NB4 (cell line): ENCODE data around the gene AOAH.
"Not testable (repeated sequence)": the region's sequence is repeated elsewhere in the genome, so short reads cannot be mapped to it uniquely, and the experiment has no call there.

Source experiments
- DNase-seq: peaks from one replicate; pipeline ENCODE4 v3.0.0; 2010; ENCODE audit warnings: low read depth
- H3K4me3 ChIP-seq: one replicate; pipeline ENCODE4 v1.5.1; 2011; ENCODE audit warnings: mild to moderate bottlenecking, low read depth, low read length, moderate library complexity
- MAX ChIP-seq: IDR thresholded peaks from 2 replicates; pipeline ENCODE4 v1.6.1; 2011; ENCODE audit warnings: low read depth, low read length
- MYC ChIP-seq: IDR thresholded peaks from 2 replicates; pipeline ENCODE4 v1.6.1; 2011; ENCODE audit warnings: low read depth, low read length
- POLR2A ChIP-seq: IDR thresholded peaks from 2 replicates; pipeline ENCODE4 v1.6.1; 2011; ENCODE audit warnings: mild to moderate bottlenecking; ENCODE audit not compliant: insufficient read length; ENCODE audit errors: extremely low read depth
- TF ChIP-seq, protein P1 (sequence below): IDR thresholded peaks from one replicate; pipeline ENCODE4 v1.5.1; 2012; ENCODE audit warnings: low read depth, low read length

The AOAH gene

GRCh38 chr7:36490419-36490830 lies 233.9 kb downstream of the AOAH start:
- no peak for TF ChIP-seq POLR2A
- no peak for TF ChIP-seq MYC
- TF ChIP-seq, protein P1, sequence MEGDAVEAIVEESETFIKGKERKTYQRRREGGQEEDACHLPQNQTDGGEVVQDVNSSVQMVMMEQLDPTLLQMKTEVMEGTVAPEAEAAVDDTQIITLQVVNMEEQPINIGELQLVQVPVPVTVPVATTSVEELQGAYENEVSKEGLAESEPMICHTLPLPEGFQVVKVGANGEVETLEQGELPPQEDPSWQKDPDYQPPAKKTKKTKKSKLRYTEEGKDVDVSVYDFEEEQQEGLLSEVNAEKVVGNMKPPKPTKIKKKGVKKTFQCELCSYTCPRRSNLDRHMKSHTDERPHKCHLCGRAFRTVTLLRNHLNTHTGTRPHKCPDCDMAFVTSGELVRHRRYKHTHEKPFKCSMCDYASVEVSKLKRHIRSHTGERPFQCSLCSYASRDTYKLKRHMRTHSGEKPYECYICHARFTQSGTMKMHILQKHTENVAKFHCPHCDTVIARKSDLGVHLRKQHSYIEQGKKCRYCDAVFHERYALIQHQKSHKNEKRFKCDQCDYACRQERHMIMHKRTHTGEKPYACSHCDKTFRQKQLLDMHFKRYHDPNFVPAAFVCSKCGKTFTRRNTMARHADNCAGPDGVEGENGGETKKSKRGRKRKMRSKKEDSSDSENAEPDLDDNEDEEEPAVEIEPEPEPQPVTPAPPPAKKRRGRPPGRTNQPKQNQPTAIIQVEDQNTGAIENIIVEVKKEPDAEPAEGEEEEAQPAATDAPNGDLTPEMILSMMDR: no peak
- TF ChIP-seq MAX: no peak

DNA sequence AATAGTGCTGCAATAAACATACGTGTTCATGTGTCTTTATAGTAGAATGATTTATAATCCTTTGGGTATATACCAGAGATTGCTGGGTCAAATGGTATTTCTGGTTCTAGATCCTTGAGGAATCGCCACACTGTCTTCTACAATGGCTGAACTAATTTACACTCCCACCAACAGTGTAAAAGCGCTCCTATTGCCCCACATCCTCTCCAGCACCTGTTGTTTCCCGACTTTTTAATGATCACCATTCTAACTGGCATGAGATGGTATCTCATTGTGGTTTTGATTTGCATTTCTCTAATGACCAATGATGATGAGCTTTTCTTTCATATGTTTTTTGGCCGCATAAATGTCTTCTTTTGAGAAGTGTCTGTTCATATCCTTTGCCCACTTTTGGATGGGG lies 235.6 kb downstream of the AOAH start:
- not testable (repeated sequence) for H3K4me3 ChIP-seq, DNase-seq

More at GRCh38 chr7:36490419-36490830, 233.9 kb downstream of the AOAH start:
- H3K4me3 ChIP-seq: no peak overlapping the region
- DNase-seq: no peak

DNA sequence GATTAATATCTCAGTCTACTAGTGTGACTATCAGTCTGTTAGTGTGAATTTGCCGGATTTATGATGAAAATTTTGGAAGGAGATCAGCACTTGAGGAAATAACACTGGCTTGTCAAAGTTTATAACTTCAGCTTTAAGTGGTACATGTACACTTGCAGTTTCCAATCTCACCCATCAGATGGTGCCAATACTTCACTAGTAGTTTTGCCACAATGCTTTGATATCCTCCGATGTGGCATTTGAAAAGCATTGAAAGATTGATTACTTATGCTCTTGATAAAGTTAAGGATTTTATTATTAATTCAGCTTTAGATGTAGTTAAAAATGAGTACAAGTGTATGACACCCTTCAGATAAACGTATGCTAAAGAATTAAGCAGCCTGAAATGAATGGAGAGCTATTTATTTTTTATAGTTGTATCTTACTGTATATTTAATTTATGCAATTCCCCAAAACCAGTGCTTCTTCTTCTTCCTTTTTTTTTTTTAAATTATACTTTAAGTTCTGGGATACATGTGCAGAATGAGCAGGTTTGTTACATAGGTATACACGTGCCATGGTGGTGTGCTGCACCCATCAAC lies 236.4 kb downstream of the AOAH start:
- peak; percentile 82 for DNase-seq
- TF ChIP-seq, protein P1: peak; percentile 79
- TF ChIP-seq MYC: no peak
- TF ChIP-seq POLR2A: no peak
- H3K4me3 ChIP-seq: no peak overlapping the region

- TF ChIP-seq POLR2A: no peak
- no peak for TF ChIP-seq MAX
- no peak for TF ChIP-seq MYC
- TF ChIP-seq, protein P1: no peak
- DNase-seq: no peak
- H3K4me3 ChIP-seq: no peak overlapping the region
Measured at GRCh38 chr7:36486336-36486735, 238.0 kb downstream of the AOAH start.

DNA sequence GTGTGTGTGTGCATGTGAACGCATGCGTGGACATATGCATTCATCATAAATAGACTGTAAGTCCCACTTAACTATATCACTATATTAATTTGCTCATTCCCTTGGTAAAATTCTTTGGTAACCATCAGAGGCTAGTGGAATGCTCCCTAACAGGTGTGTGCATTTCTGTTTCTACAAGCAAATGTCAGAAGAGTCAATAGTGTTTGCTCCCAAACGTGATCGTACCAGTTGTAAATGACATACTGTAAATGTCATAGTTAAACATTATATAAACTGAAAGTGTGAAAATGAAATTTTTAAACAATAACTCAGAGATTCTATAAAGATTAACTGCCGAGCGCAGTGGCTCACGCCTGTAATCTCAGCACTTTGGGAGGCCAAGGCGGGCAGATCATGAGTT lies 240.0 kb downstream of the AOAH start:
- H3K4me3 ChIP-seq: no peak overlapping the region
- TF ChIP-seq POLR2A (no peak), MAX (no peak)
- DNase-seq: no peak

- H3K4me3 ChIP-seq, DNase-seq: not testable (repeated sequence)
Measured at GRCh38 chr7:36483853-36484252, 240.4 kb downstream of the AOAH start.

- TF ChIP-seq MAX (no peak), MYC (no peak), POLR2A (no peak)
- TF ChIP-seq, protein P1: no peak
- no peak overlapping the region for H3K4me3 ChIP-seq
- DNase-seq: no peak
Measured at GRCh38 chr7:36478745-36479144, 245.5 kb downstream of the AOAH start.

DNA sequence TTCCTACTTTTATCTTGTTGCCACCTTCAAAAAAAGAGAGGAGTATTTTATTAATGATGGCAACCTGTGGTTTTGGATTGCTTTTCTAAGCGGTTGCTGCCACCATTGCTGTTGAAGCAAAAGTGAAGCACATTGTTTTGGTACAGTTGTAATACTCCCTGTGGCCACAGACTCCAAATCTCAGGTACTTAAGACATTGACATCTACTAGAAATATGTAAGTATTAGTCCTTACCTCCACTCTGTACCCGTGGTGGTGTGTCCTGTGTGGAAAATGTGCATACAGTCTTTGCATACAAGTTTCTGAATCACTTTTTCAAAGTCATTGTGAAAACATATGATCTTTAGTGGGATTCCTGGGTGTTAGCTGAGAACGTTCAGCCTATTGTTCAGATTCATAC lies 248.9 kb downstream of the AOAH start:
- peak; percentile 28 for DNase-seq
- no peak overlapping the region for H3K4me3 ChIP-seq
- TF ChIP-seq MAX (no peak), MYC (no peak), POLR2A (no peak)
- TF ChIP-seq, protein P1: no peak
